ENCODE data around the gene NDUFC2.

Gene NDUFC2

DNA sequence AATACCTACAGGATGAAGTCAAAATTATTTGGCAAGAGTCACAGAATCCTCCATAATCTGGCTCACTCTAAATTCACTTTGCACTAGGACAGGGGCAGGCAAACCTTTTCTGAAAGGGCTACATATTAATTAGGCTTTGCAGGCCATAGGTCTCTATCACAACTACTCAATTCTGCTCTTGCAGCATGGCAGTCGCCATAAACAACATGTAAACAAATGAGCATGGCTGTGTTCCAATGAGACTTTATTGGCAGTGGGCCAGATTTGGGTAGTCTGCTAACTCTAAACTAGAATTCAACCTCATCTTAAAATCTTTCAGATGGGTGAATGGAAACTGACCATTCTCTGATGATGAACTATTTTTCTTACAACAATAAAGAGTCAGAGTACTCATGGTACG, 10.2 kb downstream of the NDUFC2 start:
- TF ChIP-seq, protein P1, sequence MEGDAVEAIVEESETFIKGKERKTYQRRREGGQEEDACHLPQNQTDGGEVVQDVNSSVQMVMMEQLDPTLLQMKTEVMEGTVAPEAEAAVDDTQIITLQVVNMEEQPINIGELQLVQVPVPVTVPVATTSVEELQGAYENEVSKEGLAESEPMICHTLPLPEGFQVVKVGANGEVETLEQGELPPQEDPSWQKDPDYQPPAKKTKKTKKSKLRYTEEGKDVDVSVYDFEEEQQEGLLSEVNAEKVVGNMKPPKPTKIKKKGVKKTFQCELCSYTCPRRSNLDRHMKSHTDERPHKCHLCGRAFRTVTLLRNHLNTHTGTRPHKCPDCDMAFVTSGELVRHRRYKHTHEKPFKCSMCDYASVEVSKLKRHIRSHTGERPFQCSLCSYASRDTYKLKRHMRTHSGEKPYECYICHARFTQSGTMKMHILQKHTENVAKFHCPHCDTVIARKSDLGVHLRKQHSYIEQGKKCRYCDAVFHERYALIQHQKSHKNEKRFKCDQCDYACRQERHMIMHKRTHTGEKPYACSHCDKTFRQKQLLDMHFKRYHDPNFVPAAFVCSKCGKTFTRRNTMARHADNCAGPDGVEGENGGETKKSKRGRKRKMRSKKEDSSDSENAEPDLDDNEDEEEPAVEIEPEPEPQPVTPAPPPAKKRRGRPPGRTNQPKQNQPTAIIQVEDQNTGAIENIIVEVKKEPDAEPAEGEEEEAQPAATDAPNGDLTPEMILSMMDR (IDR thresholded peaks at IDR 0.05; ENCODE audit: low read depth, low read length, missing control alignments) = no peak
- no peak overlapping the region for H3K4me3 ChIP-seq (ENCODE audit: low read depth, low read length)
- in situ Hi-C loops (cut with HindIII; ENCODE audit: low sequenced_read_pairs) = no loop called here
- no peak for DNase-seq (ENCODE audit: low read depth)

DNA sequence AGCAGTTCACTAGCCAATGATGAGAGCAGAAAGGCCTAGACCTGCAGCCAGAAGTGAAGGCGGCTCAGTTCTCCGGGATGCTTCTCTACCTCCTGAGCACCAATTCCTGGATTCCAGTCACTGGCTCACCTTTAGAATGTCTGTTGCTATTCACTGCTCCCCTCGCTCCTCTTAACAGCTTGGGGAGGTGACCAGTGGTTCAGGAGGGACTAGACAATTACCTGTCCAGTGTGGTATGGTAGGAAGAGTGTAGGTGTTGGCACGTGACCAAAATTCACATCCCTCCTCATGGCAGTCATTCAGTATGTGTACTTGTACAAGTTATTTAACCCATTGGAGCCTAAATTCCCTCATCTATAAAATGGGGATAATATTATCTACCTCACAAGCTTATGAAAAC, 12.0 kb downstream of the NDUFC2 start:
- TF ChIP-seq, protein P1 (IDR thresholded peaks at IDR 0.05; ENCODE audit: low read depth, low read length, missing control alignments) = no peak
- no peak overlapping the region for H3K4me3 ChIP-seq (ENCODE audit: low read depth, low read length)
- in situ Hi-C loops (cut with HindIII; ENCODE audit: low sequenced_read_pairs) = no loop called here
- DNase-seq (ENCODE audit: low read depth) = no peak

DNA sequence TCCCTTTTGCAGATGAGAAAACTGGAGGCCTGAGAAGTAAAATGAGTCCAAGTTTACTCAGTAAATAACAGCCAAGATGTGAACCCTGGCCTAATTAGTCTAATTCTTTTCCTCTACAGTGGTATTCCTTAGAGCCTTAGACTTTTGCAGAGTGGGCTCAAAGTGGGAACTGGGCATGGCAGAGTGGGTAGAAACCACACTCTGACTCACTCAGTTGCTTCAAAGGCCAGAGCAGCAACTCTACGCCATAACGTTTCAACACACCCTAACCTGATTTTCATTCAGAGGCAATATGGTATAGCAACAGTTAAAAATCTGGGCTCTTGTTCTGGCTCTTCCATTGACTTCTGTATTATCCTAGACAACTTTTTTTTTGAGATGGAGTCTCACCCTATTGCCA, 13.2 kb downstream of the NDUFC2 start:
- TF ChIP-seq, protein P1 (IDR thresholded peaks at IDR 0.05; ENCODE audit: low read depth, low read length, missing control alignments) = no peak
- no peak for DNase-seq (ENCODE audit: low read depth)
- no peak overlapping the region for H3K4me3 ChIP-seq (ENCODE audit: low read depth, low read length)
- in situ Hi-C loops (cut with HindIII; ENCODE audit: low sequenced_read_pairs) = no loop called here

DNA sequence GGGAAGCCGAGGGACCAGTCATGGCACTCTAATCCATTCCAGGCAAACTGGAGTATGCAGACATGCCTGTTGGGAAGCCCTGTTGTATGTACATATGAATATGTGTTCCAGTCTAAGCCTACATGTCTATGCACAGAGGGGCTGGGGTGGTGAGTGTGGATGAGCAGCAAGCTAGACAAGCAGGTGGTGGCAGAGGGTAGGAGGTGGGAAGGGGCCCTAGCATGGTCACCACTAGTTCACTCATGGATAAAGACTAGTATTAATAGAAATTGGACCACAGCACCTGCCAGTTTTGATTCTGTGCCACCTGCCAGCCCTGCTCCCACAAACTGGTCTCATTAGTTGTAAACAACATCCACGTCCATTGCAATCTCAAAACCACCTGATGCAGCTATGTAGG, 14.5 kb downstream of the NDUFC2 start:
- TF ChIP-seq, protein P1 (IDR thresholded peaks at IDR 0.05; ENCODE audit: low read depth, low read length, missing control alignments) = no peak
- H3K4me3 ChIP-seq (ENCODE audit: low read depth, low read length) = no peak overlapping the region
- in situ Hi-C loops (cut with HindIII; ENCODE audit: low sequenced_read_pairs) = no loop called here
- no peak for DNase-seq (ENCODE audit: low read depth)

- TF ChIP-seq, protein P1 (IDR thresholded peaks at IDR 0.05; ENCODE audit: low read depth, low read length, missing control alignments) = no peak
- no peak within 1 kb of the TSS for H3K4me3 ChIP-seq (ENCODE audit: low read depth, low read length)
- no peak for DNase-seq (ENCODE audit: low read depth)
- in situ Hi-C loops (cut with HindIII; ENCODE audit: low sequenced_read_pairs) = no loop called here
These were observed 16.1 kb downstream of the NDUFC2 start, which contains the start of gene THRSP for GRCh38 chr11:78063440-78064181. Gene THRSP (plus strand): TSS chr11:78063861. CDS start chr11:78063882, 21 bp downstream.

DNA sequence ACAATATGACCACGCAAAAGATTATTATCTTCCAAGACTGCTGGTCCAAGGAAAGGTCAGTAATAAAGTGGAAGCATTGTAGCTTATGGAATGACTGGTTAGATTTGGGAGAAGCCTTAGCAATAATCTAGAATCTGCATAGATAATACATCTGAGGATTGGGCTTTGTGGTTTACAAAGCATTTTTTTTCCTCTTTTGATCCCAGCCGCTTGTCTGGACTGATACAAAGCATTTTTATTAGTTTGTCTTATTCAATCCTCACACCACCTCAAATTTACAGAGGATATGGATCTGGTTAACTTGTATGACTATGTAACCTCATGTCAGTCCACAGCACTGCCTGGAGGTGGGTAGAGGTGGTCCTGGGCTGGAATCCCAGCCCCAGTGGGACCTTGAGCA, 17.0 kb downstream of the NDUFC2 start:
- in situ Hi-C loops (cut with HindIII; ENCODE audit: low sequenced_read_pairs) = no loop called here
- TF ChIP-seq, protein P1 (IDR thresholded peaks at IDR 0.05; ENCODE audit: low read depth, low read length, missing control alignments) = no peak
- DNase-seq (ENCODE audit: low read depth) = no peak
- H3K4me3 ChIP-seq (ENCODE audit: low read depth, low read length) = no peak overlapping the region

Measured in astrocyte of the cerebellum (primary cell).